ENCODE results near the gene TRMT112.

TRMT112 gene

GRCh38 chr11:64349025-64349387 is 31.6 kb upstream of the TRMT112 start:
- DNase-seq (ENCODE audit: low read depth) = no peak
- no peak overlapping the region for H3K4me3 ChIP-seq (ENCODE audit: low read length)
- TF ChIP-seq, protein P1, sequence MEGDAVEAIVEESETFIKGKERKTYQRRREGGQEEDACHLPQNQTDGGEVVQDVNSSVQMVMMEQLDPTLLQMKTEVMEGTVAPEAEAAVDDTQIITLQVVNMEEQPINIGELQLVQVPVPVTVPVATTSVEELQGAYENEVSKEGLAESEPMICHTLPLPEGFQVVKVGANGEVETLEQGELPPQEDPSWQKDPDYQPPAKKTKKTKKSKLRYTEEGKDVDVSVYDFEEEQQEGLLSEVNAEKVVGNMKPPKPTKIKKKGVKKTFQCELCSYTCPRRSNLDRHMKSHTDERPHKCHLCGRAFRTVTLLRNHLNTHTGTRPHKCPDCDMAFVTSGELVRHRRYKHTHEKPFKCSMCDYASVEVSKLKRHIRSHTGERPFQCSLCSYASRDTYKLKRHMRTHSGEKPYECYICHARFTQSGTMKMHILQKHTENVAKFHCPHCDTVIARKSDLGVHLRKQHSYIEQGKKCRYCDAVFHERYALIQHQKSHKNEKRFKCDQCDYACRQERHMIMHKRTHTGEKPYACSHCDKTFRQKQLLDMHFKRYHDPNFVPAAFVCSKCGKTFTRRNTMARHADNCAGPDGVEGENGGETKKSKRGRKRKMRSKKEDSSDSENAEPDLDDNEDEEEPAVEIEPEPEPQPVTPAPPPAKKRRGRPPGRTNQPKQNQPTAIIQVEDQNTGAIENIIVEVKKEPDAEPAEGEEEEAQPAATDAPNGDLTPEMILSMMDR (conservative IDR thresholded peaks at IDR 0.05; ENCODE audit: low read length) = no peak

DNA sequence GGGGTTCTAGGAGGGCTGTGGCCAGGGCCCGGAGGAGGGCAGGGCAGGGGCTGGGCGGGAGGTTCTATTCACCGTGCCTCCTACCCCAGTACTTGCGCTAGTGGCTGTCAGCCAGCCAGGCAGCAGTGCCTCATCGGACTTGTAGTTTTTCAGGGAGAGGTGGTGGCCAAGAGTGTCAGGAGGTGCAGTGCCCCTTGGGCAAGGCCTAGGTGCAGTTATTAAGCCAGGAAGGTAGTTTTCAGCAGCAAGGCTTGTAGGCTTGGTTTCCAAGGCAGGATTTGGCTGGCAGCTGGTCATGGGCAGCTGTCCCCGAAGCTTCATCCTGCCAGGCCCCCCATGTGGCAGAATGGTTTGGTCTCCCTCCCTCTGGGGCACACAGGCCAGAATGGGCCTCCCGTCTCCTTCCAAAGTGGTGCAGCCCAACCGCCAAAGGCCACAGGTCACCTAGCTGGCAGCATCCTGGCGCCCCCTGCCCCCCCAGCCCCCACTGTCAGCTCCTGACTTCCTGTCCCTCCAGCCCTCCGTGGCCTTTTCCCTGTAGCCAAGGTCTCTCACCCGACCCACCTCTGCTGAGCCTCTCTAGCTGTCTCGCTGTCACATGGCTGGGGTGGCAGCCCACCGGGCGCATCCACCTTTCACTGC is 31.1 kb upstream of the TRMT112 start:
- H3K4me3 ChIP-seq (ENCODE audit: low read length) = no peak overlapping the region
- no peak for DNase-seq (ENCODE audit: low read depth)
- TF ChIP-seq, protein P1 (conservative IDR thresholded peaks at IDR 0.05; ENCODE audit: low read length) = no peak

GRCh38 chr11:64347193-64347867 is 30.0 kb upstream of the TRMT112 start:
- TF ChIP-seq, protein P1 (conservative IDR thresholded peaks at IDR 0.05; ENCODE audit: low read length) = no peak
- no peak for DNase-seq (ENCODE audit: low read depth)
- no peak overlapping the region for H3K4me3 ChIP-seq (ENCODE audit: low read length)

DNA sequence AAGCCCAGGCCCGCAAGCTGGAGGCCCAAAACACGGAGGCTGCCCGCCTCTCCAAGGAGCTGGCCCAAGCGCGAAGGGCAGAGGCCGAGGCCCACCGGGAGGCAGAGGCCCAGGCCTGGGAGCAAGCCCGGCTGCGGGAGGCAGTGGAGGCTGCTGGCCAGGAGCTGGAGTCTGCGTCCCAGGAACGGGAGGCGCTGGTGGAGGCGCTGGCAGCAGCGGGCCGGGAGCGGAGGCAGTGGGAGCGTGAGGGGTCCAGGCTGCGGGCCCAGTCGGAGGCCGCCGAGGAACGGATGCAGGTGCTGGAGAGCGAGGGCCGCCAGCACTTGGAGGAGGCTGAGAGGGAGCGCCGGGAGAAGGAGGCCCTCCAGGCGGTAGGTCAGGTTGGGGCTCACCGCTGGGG is 27.4 kb upstream of the TRMT112 start:
- TF ChIP-seq, protein P1 (conservative IDR thresholded peaks at IDR 0.05; ENCODE audit: low read length) = no peak
- DNase-seq (ENCODE audit: low read depth) = no peak
- no peak overlapping the region for H3K4me3 ChIP-seq (ENCODE audit: low read length)

DNA sequence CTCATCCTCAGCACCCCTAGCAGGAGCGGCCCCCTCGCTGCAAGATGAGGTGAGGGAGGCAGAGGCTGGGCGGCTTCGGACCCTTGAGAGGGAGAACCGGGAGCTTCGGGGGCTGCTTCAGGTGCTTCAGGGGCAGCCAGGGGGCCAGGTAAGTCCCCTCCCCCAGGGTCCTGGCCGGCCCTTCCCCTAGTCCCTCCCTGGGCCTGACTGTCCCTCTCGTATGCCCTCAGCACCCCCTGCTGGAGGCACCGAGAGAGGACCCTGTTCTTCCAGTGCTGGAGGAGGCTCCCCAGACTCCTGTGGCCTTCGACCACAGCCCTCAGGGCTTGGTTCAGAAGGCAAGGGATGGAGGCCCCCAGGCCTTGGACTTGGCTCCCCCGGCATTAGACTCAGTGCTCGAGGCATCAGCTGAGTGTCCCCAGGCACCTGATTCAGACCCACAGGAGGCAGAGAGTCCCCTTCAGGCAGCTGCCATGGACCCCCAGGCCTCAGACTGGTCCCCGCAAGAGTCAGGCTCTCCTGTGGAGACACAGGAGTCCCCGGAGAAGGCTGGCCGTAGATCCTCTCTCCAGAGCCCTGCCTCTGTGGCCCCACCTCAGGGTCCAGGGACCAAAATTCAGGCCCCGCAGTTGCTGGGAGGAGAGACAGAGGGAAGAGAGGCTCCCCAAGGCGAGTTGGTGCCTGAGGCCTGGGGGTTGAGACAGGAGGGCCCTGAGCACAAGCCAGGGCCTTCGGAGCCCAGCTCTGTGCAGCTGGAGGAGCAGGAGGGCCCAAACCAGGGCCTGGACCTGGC is 26.6 kb upstream of the TRMT112 start:
- no peak for DNase-seq (ENCODE audit: low read depth)
- TF ChIP-seq, protein P1 (conservative IDR thresholded peaks at IDR 0.05; ENCODE audit: low read length) = peak; percentile 9; the same call in 1 of the 2 replicates
- H3K4me3 ChIP-seq (ENCODE audit: low read length) = no peak overlapping the region

DNA sequence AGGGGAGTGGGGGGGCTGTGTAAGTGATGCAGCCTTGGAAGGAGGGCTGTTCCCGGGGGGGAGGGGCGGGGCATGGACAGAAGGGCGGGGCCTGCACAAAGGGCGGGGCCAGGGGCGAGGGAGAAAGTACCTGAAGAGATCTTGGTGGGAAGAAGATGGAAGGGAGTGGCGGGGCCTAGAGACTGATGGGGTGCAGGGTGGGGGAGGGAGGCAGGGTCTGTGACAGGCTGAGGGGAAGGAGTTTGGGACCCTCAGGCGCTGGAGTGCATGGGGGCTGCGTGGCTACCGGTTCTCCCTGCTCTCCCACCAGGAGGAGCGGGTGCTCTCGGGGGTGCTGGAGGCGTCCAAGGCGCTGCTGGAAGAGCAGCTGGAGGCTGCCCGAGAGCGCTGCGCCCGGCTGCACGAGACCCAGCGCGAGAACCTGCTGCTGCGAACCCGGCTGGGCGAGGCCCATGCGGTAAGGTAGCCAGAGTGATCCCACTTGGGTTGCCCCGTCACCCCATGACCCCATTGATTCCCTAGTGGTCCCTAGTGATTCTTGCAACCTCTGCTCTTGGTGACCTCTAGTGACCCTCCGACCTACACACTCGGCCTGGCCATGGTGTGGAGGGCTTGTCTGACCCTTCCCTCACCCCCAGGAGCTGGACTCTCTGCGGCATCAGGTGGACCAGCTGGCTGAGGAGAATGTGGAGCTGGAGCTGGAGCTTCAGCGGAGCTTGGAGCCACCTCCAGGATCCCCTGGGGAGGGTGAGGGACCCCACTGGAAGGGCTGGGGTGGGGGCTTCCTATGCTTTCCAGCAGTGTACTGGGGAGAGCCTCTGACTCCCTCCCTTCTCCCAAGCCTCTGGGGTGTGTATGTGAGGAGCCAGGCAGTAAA is 25.7 kb upstream of the TRMT112 start:
- peak overlapping the region; percentile 29; the same call in 1 of the 2 replicates for H3K4me3 ChIP-seq (ENCODE audit: low read length)
- TF ChIP-seq, protein P1 (conservative IDR thresholded peaks at IDR 0.05; ENCODE audit: low read length) = no peak
- DNase-seq (ENCODE audit: low read depth) = no peak
